C4-2B (cell line): ENCODE data around the gene RBM18.

Source experiments
- CTCF ChIP-seq: fragments of 450-650 bp; conservative IDR thresholded peaks from 2 replicates; pipeline ENCODE4 v1.5.1; 2017; ENCODE audit warnings: mild to moderate bottlenecking
- ZFX ChIP-seq: fragments of 450-650 bp; IDR thresholded peaks from 2 replicates; pipeline ENCODE4 v1.6.1; 2017

DNA sequence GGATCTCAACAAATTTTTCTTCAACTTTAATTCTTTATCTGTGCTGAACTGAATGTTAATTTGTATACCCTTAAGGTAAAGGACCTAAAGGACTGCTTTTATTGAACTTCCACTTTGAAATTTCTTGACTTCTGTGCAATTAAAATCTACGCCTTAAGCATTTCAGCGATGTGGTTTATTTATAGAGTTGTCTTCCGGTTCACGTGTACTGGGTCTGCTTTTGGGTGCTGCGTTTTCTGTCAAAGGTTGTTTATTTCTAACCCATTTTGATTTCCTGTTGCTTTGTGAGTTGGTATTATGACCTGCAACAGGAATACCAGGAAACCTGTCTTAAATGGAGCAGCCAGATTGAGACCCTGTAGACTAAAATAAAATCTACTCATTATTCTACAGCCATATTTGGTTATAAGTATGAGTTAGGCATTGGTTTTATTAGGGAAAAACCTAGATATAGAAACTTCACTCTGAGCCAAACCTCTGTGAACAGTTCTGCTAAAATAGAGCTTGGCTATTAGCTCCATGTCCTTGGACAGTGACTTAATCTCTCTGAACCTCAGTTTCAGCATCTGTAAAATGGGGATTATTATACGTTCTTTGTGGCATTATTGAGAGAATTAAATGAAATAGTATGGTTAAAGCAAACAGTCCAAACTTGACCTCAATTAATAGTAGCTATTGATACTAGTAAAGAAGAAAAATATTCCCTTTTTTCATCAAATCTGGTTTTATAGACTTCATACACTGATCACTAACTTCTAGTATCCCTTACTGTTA is 3.6 kb upstream of the RBM18 start:
- no peak for TF ChIP-seq CTCF
- no peak for TF ChIP-seq ZFX
